Lower lobe of right lung (tissue), 2 donors: ENCODE data around the gene C1orf185. TPM values are rescaled to one million over a fixed set of nuclear protein-coding genes. Genes with fewer than 3 reads are reported as not detected.
"Not testable (repeated sequence)": the region's sequence is repeated elsewhere in the genome, so short reads cannot be mapped to it uniquely, and the experiment has no call there.

ENCODE experiments used
- ATAC-seq, 2 donors: fragments of 200-7000 bp; cut with Tn5 transposase; one replicate each; pipeline ENCODE4 v1.9.1; 2020 to 2022; ENCODE audit warnings: mild to moderate bottlenecking in 2 of 2, moderate library complexity in 2 of 2
- DNase-seq: peaks from one replicate; pipeline ENCODE4 v3.0.0-alpha.2; 2020
- H3K27ac ChIP-seq: fragments of 200-600 bp; one replicate; pipeline ENCODE4 v1.8.0; 2022
- H3K27me3 ChIP-seq: fragments of 200-600 bp; one replicate; pipeline ENCODE4 v1.8.0; 2022; ENCODE audit warnings: low read depth
- H3K36me3 ChIP-seq: fragments of 200-600 bp; one replicate; pipeline ENCODE4 v1.8.0; 2022; ENCODE audit warnings: mild to moderate bottlenecking
- H3K4me1 ChIP-seq: fragments of 200-600 bp; one replicate; pipeline ENCODE4 v1.8.0; 2022
- H3K4me3 ChIP-seq: fragments of 200-600 bp; one replicate; pipeline ENCODE4 v1.8.0; 2022; ENCODE audit warnings: mild to moderate bottlenecking
- H3K9me3 ChIP-seq: fragments of 200-600 bp; one replicate; pipeline ENCODE4 v1.8.0; 2022
- intact Hi-C: fragments of 100-400 bp; cut with DNase I; formaldehyde crosslinking; loops from one replicate; pipeline ENCODE4 v1.11.0; 2022
- total RNA-seq: library from RNA; stranded (reverse); fragmentation: NEBNext Ultra II Directional; extraction: Animal tissue kit (Norgen Biotek cat#: 25700); gene quantifications from one replicate; pipeline ENCODE4 v1.2.1, GENCODE V29; 2021
- TF ChIP-seq, protein P1 (sequence below): fragments of 200-600 bp; IDR thresholded peaks from one replicate; pipeline ENCODE4 v1.8.0; 2022; ENCODE audit warnings: antibody characterized with exemption, mild to moderate bottlenecking
- donor health status: DM: no; HTN: yes; CAD: no; lungs with severe emphysema.

Gene C1orf185
- total RNA-seq, 1 donor from 2014 or later: not detected

DNA sequence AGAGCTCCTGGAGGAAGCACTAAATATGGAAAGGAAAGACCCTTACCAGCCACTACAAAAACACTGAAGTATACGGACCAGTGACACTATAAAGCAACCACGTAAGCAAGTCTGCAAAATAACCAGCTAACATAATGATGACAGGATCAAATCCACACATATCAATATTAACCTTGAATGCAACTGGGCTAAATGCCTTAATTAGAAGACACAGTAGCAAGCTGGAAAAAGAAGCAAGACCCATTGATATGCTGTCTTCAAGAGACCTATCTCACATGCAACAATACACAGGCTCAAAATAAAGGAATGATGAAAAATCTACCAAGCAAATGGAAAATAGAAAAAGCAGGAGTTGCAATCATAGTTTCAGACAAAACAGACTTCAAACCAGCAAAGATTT lies 31.0 kb downstream of the C1orf185 start:
- ATAC-seq: no peak
- no peak overlapping the region for H3K27ac ChIP-seq
- H3K9me3 ChIP-seq: peaks cover 16% of the 10 kb centered on the region
- H3K27me3 ChIP-seq: no peaks in the 10 kb centered on the region
- no peak overlapping the region for H3K4me3 ChIP-seq
- TF ChIP-seq, protein P1, sequence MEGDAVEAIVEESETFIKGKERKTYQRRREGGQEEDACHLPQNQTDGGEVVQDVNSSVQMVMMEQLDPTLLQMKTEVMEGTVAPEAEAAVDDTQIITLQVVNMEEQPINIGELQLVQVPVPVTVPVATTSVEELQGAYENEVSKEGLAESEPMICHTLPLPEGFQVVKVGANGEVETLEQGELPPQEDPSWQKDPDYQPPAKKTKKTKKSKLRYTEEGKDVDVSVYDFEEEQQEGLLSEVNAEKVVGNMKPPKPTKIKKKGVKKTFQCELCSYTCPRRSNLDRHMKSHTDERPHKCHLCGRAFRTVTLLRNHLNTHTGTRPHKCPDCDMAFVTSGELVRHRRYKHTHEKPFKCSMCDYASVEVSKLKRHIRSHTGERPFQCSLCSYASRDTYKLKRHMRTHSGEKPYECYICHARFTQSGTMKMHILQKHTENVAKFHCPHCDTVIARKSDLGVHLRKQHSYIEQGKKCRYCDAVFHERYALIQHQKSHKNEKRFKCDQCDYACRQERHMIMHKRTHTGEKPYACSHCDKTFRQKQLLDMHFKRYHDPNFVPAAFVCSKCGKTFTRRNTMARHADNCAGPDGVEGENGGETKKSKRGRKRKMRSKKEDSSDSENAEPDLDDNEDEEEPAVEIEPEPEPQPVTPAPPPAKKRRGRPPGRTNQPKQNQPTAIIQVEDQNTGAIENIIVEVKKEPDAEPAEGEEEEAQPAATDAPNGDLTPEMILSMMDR: no peak
- H3K36me3 ChIP-seq: no peaks in the 10 kb centered on the region
- no peaks in the 10 kb centered on the region for H3K4me1 ChIP-seq
- DNase-seq: no peak
- intact Hi-C loops: no loop called here

DNA sequence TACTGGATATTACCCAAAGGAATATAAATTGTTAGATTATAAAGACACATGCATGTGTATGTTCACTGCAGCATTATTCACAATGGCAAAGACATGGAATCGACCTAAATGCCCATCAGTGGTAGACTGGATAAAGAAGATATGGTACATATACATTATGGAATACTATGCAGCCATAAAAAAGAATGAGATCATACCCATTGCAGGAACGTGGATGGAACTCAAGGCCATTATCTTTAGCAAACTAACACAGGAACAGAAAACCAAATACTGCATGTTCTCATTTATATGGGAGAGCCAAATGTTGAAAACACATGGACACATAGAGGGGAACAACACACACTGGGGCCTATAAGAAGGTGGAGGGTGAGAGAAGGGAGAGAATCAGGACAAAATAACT lies 35.7 kb downstream of the C1orf185 start:
- H3K27ac ChIP-seq, ATAC-seq, H3K4me1 ChIP-seq, H3K27me3 ChIP-seq, DNase-seq, intact Hi-C loops, H3K36me3 ChIP-seq, H3K4me3 ChIP-seq: not testable (repeated sequence)
- peaks cover 11% of the 10 kb centered on the region for H3K9me3 ChIP-seq

DNA sequence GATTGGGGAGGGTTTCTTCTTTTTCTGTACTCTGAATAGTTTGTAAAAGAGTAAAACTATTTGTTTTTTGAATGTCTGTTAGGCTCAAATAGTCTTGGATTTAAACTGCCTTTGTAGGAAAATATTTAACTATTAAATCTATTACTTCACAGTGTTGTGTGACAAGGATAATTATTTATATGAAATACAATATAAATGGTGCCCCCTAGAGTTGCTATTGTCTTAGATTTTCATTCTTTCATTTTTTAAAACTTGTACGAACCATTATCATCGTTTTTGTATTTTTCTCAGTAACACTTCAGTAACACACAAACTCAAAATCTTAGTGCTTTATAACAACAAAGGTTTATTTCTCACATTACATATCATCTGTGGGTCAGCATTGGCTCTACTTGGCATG lies 37.4 kb downstream of the C1orf185 start:
- Histone ChIP-seq H3K4me1 (no peaks in the 10 kb centered on the region), H3K4me3 (no peak overlapping the region), H3K27me3 (no peaks in the 10 kb centered on the region), H3K27ac (no peak overlapping the region), H3K9me3 (no peaks in the 10 kb centered on the region), H3K36me3 (no peaks in the 10 kb centered on the region)
- intact Hi-C loops: no loop called here
- TF ChIP-seq, protein P1: no peak
- ATAC-seq: no peak
- DNase-seq: no peak

DNA sequence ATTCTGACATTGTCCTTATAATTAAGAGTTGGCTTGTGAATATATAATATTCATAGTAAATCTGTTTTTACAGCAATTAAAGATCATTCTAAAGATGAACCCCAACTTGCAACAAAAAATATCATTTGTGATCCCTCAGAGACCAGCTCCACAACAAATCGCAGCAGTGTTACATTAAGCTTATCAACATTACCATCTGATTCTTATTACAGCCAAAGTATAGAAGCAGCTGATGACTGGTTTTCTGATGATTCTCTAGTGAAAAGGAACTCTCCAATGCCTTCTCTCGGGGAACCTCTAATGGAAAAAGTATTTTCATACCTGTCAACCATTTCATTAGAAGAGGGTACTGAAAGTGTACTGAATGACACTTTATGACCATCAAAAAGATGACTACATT lies 45.4 kb downstream of the C1orf185 start:
- no peaks in the 10 kb centered on the region for H3K27me3 ChIP-seq
- ATAC-seq (no peak), DNase-seq (no peak)
- no peaks in the 10 kb centered on the region for H3K4me1 ChIP-seq
- no peak overlapping the region for H3K27ac ChIP-seq
- H3K9me3 ChIP-seq: no peaks in the 10 kb centered on the region
- no peaks in the 10 kb centered on the region for H3K36me3 ChIP-seq
- intact Hi-C loops: no loop called here
- no peak overlapping the region for H3K4me3 ChIP-seq
- TF ChIP-seq, protein P1: no peak

DNA sequence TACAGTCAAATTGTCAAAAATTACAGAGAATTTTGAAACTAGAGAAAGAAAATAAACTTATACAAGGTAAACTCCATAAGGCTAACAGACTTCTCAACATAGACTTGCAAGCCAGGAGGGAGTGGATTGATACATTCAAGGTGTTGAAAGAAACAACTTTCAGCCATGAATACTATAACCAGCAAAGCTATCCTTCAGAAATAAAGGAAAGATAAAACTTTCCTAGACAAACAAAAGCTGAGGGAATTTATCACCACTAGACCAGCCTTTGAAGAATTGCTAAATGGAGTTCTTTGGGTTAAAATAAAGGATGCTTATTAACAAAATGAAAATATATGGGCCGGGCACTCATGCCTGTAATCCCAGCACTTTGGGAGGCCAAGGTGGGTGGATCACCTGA lies 52.7 kb downstream of the C1orf185 start:
- Histone ChIP-seq H3K9me3 (peaks cover 14% of the 10 kb centered on the region), H3K36me3 (no peaks in the 10 kb centered on the region), H3K4me3 (no peak overlapping the region), H3K27ac (no peak overlapping the region), H3K4me1 (no peaks in the 10 kb centered on the region), H3K27me3 (no peaks in the 10 kb centered on the region)
- DNase-seq: no peak
- TF ChIP-seq, protein P1: no peak
- intact Hi-C loops: no loop called here
- ATAC-seq: no peak

DNA sequence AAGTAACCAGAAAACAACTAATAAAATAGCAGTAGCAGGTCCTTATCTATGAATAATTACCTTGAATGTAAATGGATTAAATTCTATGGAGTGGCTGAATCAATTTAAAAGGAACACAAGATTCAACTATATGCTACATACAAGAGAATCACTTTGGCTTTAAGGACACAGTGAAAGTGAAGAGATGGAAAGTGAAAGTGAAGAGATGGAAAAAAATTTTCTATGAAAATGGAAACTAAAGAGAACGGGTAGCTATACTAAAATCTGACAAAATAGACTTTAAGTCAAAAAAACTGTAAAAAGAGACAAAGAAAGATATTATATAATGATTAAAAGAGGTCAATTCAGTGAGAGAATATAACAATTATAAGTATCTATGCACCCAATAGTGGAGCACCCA lies 54.7 kb downstream of the C1orf185 start:
- no peaks in the 10 kb centered on the region for H3K27me3 ChIP-seq
- H3K4me3 ChIP-seq: no peak overlapping the region
- no peaks in the 10 kb centered on the region for H3K36me3 ChIP-seq
- no peak overlapping the region for H3K27ac ChIP-seq
- H3K9me3 ChIP-seq: peaks cover 14% of the 10 kb centered on the region
- no peaks in the 10 kb centered on the region for H3K4me1 ChIP-seq
- ATAC-seq: no peak
- intact Hi-C loops: no loop called here
- no peak for DNase-seq
- TF ChIP-seq, protein P1: no peak
